ENCODE results near the gene COX7B2.

DNA sequence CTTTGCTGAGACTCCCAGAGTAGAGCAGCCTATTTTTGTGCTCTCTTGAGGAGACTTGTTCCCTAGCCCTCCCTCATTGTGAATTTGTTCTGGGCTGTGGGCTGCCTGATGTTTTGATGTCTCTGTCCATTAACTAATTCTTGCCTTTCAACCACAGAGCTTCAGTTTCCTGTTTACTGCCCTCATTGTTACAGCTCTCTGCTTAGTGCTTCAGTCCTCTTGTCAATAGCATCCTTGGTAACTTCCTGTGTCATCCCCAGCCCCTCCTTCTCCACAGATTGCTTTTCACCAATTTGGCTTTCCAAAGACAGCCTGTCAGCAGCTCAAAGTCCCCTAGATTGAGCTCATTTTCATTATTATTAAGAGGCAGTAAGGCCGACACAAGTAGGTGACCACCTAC, 69.9 kb downstream of the COX7B2 start:
- TF ChIP-seq CTCF (IDR thresholded peaks at IDR 0.05) (no peak), POLR2AphosphoS5 (IDR thresholded peaks at IDR 0.05) (no peak), EP300 (IDR thresholded peaks at IDR 0.05) (no peak), POLR2A (IDR thresholded peaks at IDR 0.05; ENCODE audit: low read depth) (no peak)
